GM19372 (cell line): Measurements from ENCODE around the gene NPBWR2.

Source experiments
- ATAC-seq: cut with Tn5 transposase; IDR thresholded peaks from one replicate; pipeline ENCODE4 v1.9.1; 2021; ENCODE audit warnings: mild to moderate bottlenecking, low read depth, moderate library complexity; ENCODE audit not compliant: unreplicated experiment

NPBWR2 gene

DNA sequence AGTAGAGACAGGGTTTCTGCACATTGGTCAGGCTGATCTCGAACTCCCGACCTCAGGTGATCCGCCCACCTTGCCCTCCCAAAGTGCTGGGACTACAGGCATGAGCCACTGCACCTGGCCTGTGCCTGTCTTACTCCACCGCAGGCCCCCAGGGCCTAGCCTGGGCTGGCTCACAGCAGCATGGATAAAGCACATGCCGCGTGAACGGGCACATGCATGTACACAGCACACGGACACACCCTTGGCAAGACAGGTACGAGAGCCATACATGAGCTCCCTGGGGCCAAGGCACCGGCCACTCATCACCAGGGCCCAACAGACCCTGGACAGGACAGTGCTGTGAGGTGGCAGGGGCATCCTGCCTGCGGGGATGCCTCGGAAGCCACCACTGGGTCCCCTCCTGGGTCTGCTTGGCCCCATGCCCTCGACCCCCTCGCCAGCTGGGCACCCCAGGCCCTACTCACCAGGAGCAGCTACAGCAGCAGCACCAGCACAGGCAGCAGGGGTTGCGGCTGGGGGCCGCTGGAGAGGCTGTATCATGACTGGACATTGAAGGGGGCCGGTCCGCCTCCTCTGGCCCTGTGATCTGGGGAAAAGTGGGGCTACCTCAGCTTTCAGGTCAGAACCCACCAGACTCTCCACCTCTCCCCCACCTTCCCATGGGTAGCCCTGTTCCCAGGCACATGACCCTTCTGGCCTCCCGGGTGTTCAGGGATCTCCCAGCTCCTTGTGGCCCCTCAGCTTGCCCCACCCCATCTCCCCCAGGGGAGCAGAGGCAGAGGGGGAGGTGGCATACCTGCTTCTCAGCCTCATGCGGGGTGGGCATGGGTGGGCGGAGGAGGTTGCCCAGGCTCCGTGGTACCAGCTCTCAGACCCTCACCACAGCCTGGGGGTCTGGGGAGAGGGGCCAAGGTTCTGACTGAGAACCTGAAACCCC, 31.0 kb downstream of the NPBWR2 start:
- no peak for ATAC-seq

DNA sequence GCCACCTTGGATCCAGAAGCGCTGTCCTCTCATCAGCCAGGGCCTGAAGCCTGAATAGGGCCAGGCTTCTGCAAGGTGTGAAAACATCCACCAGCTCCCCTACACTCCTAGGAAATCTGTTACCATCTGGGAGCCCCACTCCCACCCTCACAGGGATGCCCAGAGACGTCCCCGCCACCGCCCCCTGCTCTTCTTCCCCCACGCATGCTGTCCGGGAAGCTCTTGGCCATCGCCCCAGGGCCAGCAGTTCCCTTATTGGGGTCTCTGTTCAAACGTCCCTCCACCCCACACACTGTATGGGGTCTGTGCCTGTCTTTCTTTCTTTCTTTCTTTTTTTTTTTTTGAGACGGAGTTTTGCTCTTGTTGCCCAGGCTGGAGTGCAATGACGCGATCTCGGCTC, 31.8 kb downstream of the NPBWR2 start:
- no peak for ATAC-seq

- ATAC-seq: no peak
Observed at GRCh38 chr20:64074963-64075362, 32.4 kb downstream of the NPBWR2 start.

- no peak for ATAC-seq
Observed at GRCh38 chr20:64074184-64074789, 33.1 kb downstream of the NPBWR2 start.

DNA sequence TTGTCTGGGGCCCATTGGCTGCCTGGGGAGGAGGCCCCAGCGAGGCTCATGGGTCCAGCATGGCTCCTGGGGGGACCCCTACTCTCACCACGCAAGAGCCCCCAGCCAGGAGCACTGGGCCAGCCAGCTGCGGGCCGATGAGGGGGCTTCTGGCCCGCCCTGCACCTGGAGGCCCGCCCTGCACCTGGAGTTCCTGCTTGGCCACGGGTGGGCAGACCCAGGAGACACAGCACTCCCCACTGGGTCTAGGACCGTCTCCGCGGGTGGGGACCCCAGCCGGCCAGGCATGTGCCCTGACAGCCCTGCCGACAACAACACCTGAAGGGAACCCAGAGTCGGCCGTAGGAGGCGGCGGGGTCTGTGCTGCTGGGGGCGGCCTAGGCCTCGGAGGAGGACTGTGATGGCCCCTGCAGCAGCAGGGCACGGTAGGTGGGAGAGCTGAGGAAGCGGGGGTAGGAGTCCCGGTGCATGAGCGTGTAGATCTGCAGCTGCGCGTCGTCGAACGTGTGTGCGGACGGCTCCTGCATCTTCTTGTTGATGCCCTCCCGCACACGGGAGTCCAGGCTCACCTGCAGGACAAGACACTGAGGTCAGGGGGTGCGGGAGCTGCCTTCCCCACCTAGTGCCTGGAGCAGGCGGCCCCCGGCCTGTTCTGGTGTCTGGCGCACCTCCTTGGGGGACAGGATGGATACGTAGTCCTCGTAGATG, 33.7 kb downstream of the NPBWR2 start:
- no peak for ATAC-seq

DNA sequence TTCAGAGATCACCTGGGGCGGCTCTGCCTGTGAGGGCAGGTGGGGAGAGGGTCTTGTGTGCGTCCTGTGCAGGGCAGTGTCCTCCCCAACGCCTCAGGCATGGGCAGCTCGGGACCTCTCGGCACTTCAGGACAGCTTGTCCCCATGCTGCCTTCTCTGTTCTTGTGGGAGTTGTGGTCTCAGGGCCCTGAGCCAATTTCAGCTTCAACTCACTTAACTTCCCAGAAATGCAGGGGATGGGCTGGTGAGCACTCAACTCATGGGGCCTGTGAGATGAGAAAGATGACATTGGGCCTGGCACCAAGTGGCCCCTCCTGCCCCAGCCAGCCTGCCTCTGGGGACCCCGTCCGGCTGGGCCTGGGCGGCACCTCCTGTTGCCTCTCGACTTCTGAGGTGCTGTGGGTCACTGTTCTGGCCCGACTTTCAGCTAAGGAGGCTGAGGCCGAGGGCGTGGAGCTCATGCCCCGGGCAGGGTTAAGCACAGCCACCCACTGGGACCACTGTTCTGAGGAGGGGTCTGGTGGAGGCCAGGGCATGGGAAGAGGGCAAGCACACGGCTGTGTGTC, 34.8 kb downstream of the NPBWR2 start:
- no peak for ATAC-seq

DNA sequence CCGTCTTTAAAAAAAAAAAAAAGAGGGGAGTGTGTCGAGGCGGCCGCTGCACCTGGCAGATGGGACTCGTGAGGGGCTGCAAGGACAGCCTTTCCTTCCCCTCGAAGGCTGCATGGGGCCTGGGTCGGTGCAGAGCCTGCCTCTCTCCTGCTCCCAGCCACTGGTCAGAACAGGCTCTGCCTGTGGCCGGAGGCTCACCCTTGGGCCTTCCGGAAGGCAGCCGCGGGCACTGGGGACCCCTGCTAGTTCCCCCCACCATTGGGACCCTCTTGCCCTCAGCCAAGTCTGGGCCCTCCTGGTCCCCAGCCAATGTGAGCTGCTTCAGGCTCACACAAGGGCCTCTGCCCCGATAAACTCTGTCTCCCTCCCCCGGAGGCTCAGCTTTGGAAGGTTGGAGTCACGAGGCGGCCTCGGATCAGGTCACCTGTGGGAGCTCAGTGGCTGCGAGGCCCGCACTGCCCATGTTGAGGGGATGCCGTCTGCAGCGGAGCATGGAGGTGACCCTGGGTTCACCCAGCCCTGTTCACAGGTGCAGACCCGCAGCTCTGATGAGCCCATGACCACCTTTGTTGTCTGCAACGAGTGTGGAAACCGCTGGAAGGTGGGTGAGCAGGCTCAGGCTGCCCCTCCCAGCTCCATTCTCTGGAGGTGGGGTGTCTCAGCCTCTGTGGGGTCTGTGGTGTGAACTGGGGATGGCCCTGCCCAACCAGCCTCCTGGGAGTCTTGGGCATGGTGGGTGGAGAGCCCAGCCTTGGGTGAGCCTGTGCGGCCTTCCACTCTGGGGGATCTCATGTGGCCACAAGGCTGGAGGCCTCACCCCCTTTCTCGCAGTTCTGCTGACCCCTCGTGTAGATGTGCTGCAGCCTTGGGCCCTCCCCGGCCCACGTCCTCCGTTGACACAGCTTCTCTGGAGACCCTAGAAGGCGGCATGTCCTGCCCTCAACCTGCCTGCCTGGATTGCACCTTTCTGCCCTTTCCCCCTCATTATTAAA, 35.7 kb downstream of the NPBWR2 start:
- no peak for ATAC-seq

GRCh38 chr20:64070244-64070993, 36.9 kb downstream of the NPBWR2 start:
- ATAC-seq: no peak

DNA sequence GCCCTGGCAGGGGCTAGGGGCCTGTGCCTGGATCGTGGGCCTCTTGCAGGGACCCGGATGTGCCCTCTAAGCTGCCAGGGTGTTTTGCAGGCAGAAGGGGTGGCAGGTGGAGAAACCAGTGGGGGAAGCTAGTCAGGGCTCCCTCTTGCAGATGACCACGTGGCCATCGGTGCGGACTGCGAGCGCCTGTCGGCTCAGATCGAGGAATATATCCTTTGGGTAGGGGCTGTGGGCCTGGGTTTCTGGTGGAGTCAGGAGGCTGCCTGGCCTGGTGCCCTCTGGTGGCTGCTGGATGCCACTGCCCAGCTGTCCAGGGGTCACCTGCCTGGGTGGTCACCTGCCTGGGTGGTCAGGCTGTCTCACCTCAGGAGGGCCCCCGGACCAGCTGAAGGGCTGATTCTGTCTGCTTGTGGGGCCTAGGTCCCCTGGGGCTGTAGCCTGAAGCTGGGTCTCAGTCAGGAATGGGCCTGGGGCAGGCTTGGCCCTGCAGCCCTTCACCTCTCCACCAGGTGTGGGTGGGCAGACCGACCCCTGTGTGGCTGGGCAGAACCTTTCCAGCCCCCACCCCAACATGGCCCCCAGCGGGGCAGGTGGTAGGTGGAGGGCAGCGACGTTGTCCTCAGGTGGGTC, 37.6 kb downstream of the NPBWR2 start:
- ATAC-seq: no peak

- no peak for ATAC-seq
Observed at GRCh38 chr20:64069209-64069613, 38.2 kb downstream of the NPBWR2 start.

DNA sequence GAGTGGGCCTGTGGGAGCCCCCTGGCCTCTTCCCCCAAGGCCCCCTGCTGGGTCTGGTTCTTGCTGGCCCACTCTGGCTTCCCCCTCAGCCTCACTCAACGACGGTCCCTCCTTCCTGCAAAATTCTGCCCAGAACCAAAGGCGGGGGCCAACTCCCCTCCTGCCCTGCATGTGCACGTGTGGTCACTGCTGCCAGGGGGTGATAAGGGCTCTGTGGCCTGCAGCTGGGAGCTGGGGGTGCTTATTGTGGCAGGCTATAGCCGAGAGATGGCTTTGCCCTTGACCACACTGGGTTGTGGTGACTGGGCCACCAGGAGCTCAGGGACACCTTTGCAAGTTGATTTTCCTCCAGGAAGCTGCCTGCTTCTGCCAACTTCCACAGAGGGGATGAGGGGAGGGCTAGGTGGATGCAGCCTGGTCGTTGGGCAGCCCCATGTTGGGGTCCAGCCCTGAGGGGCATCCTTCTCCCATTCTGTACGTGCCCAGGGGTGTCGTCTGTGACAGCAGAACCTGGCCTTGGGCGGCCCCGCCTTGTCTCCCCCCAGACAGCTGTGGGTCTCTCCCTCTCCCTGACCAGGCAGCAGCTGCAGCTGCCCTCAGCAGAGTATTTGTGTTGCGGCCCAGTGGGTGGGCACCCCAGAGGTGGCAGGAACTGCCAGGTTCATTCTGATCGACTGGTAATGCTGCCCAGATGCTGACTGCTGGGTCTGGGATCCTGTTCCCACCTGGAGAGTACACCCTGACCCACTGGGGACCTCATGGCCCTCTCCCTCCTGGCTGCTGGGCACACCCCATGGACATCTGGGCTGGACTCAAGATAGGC, 38.8 kb downstream of the NPBWR2 start:
- no peak for ATAC-seq

DNA sequence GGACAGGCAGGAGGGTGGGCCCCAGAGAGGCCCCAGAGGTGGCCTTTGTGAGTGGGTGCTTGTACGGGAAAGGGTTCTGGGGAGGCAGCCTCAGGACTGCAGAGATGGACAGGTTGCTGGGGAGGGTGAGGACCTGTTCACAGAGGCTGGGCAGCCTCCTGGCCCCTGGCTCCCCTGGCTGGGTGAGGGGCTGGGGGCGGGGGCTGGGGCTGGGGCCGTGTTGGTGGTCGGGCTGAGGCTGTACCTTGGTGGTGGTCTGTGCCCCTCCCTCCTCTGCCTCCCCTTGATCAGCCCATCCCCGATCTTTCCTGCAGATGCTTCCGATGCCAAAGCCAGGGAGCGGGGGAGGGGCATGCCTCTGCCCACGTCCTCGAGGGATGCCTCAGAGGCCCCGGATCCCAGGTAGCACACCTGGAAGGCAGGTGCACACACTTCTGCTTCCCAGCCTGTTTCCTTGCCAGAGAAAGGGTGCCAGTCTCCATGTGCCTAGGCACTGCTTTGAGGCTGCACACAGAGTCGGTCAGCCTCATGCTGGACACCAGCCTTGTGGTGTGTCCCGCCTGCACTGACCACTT, 39.5 kb downstream of the NPBWR2 start:
- no peak for ATAC-seq

GRCh38 chr20:64067005-64067632, 40.2 kb downstream of the NPBWR2 start:
- ATAC-seq: no peak

DNA sequence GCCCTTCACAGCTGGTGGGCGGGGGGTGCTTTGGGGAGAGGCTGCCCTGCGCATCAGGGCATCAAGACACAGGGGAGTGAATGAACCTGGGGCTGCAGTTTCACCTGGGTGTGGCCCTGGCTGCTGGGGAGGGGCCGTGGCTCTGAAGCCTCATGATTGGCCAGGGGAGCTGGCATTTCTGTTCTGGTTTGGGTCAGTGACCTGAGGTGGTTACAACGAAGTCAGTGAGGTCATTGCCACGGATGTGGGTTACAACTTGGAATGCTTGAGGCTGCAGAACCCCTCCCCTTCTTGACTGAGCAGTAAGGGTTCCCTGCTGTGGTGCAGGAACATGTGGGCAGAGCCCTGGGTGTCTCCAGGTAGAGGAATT, 41.4 kb downstream of the NPBWR2 start:
- no peak for ATAC-seq

GRCh38 chr20:64065062-64065973, 42.0 kb downstream of the NPBWR2 start:
- no peak for ATAC-seq

DNA sequence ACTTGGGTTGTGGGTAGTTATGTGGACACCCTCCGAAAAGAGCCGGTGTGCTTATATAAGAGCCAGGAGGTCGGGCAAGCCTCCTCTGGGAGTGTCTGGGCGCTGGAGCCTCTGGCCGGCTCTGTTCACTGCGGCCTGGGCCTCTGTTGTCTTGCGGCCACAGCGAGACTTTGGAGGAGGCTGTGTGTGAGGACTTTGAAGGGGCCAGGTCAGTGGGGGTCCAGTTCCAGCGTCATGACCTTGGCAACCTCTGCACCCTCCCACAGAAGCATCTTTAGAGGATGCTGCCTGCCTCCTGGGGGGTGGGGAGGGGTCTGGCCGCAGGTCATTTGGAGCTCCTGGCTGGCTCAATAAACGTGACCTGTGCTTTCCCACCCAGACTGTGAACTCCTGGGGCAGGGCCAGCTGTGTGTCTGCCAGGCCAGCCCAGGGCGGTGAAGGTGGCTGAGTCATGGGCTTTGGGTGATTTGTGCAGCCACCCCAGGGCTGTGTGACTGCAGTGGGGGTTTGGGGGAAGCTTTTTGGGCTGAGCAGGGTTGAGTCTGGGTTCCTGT, 43.1 kb downstream of the NPBWR2 start:
- ATAC-seq: no peak
